GM19193 (cell line): ENCODE data around the gene GCFC2.
A peak's percentile ranks its signal among the peaks of the same experiment; 100 is the strongest.

Source experiments
- POLR2A ChIP-seq: IDR thresholded peaks from 4 replicates; pipeline ENCODE4 v1.6.1; 2011; ENCODE audit not compliant: insufficient read depth, insufficient read length; ENCODE audit errors: extremely low read depth

Gene GCFC2

GRCh38 chr2:75710577-75711253 is at the start of gene GCFC2:
TSS of gene GCFC2 (minus strand) at chr2:75710915. CDS start at chr2:75710855, 60 bp downstream.
- TF ChIP-seq POLR2A = peak; percentile 89

GRCh38 chr2:75752828-75753227 is 42.1 kb upstream of the GCFC2 start:
- no peak for TF ChIP-seq POLR2A

- no peak for TF ChIP-seq POLR2A
Measured at GRCh38 chr2:75751824-75752468, 41.2 kb upstream of the GCFC2 start.

GRCh38 chr2:75751360-75751759 is 40.6 kb upstream of the GCFC2 start:
- no peak for TF ChIP-seq POLR2A

GRCh38 chr2:75737961-75738360 is 27.2 kb upstream of the GCFC2 start:
- TF ChIP-seq POLR2A = no peak

GRCh38 chr2:75736276-75736675 is 25.6 kb upstream of the GCFC2 start:
- no peak for TF ChIP-seq POLR2A

- TF ChIP-seq POLR2A = no peak
Measured at GRCh38 chr2:75729861-75730260, 19.1 kb upstream of the GCFC2 start.

- no peak for TF ChIP-seq POLR2A
Measured at GRCh38 chr2:75728614-75729419, 18.1 kb upstream of the GCFC2 start.

GRCh38 chr2:75722687-75723086 is 12.0 kb upstream of the GCFC2 start:
- TF ChIP-seq POLR2A = no peak

GRCh38 chr2:75720525-75720924 is 9.8 kb upstream of the GCFC2 start:
- no peak for TF ChIP-seq POLR2A

GRCh38 chr2:75719616-75720015 is 8.9 kb upstream of the GCFC2 start:
- TF ChIP-seq POLR2A = no peak

- no peak for TF ChIP-seq POLR2A
Measured at GRCh38 chr2:75716406-75716805, 5.7 kb upstream of the GCFC2 start.

- TF ChIP-seq POLR2A = no peak
Measured at GRCh38 chr2:75710220-75710576, 517 bp downstream of the GCFC2 start.

GRCh38 chr2:75709297-75709696 is 1.4 kb downstream of the GCFC2 start:
- TF ChIP-seq POLR2A = no peak

GRCh38 chr2:75707901-75708300 is 2.8 kb downstream of the GCFC2 start:
- no peak for TF ChIP-seq POLR2A

GRCh38 chr2:75705921-75706320 is 4.8 kb downstream of the GCFC2 start:
- no peak for TF ChIP-seq POLR2A
